Nucleus accumbens (tissue), 56 donors: Measurements from ENCODE around the gene RNF168.
"Not testable (repeated sequence)": the region's sequence is repeated elsewhere in the genome, so short reads cannot be mapped to it uniquely, and the experiment has no call there.

ENCODE experiments used
- DNase-seq, 56 donors: peaks; one replicate each; lab custom pipeline; 2025; lab: John Stamatoyannopoulos, UW

The RNF168 gene

DNA sequence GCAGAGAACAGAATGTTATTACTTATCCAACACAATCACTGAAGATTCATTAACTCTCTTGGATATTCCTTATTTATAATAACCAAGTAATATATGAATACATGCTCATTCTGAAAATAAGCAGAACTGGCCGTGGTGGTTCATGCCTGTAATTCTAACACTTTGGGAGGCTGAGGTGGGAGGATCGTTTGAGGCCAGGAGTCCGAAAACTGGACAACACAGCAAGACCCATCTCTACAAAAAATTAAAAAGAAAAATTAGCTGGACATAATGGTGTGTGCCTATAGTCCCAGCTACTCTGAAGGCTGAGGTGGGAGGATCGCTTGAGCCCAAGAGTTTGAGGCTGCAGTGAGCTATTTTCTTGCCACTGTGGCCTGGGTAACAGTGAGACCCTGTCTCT lies 25.9 kb downstream of the RNF168 start:
- DNase-seq = no peak

DNA sequence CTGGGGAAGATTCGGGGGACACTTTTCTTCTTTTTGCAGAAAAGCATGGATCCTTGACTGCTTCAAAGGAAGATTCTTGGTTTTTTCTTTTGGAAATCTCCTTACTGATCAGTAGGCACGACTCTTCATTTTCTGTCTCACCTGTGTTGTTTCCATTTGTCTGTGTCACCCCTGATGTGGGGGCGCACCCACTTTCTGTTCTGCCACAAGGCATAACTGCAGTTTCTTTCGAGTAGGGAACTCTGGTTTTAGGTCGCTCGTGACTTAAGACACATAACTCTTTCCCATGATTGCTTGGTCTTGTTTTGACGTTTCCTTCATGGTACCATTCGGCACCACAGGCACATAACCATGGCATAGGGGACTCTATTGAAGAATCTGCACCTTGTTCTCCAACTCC lies 31.3 kb downstream of the RNF168 start:
- peak in 9 of 56 donors; percentile 2 to 34 (median 21) for DNase-seq

DNA sequence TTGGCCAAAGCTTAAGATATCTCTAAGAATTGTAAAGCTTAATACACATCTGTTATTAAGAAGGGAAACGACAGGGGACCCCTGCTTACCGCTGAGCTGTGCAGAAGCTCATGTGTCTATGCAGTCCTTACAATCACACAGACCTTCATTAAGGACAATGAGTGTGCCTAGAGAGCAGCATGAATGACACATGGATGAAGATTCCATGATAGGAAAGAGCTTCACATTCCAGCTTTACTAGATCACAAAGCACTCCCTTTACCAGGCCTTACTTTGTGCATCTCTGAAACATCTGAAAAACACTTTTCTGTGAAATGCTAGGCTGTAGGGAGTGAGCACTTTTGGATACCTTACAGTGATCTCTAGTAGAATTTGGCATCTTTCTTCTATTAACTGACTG lies 32.0 kb downstream of the RNF168 start:
- DNase-seq = no peak

DNA sequence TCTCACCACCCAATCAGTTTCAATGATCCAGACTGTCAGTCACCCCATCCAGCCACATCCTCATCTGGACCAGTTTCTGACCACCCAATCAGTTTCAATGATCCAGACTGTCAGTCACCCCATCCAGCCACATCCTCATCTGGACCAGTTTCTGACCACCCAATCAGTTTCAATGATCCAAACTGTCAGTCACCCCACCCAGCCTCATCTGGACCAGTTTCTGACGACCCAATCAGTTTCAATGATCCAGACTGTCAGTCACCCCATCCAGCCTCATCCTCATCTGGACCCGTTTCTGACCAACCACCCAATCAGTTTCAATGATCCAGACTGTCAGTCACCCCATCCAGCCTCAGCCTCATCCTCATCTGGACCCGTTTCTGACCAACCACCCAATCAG lies 33.4 kb downstream of the RNF168 start:
- not testable (repeated sequence) for DNase-seq

DNA sequence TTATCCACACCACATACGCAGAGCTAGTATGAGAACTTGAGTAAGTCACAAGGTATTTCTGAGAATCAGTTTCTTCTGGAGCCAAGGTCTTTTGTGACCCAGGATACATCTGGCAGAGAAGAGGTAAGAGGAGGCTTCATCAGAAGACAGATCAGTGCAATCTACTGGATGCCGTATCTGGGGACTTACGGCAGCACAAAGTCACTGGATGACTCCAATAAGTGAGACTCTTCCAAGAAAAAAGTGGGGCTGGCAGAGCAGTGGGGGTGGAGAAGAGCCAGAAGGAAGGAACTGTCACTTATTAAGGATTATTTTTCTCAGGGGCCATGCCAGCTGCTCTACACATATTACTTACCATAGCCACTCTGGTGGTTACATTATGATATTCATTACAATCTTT lies 39.8 kb downstream of the RNF168 start:
- DNase-seq = no peak

DNA sequence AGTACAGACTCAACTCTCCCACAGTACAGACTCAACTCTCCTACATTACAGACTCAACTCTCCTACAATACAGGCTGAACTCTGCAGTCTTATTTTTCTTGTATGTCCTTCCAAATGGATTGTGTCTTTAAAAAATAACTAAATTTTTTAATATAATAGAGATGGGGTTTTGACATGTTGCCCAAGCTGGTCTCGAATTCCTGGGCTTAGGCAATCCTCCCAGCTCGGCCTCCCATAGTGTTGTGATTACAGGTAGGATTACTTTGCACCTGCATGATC lies 40.2 kb downstream of the RNF168 start:
- DNase-seq = no peak

DNA sequence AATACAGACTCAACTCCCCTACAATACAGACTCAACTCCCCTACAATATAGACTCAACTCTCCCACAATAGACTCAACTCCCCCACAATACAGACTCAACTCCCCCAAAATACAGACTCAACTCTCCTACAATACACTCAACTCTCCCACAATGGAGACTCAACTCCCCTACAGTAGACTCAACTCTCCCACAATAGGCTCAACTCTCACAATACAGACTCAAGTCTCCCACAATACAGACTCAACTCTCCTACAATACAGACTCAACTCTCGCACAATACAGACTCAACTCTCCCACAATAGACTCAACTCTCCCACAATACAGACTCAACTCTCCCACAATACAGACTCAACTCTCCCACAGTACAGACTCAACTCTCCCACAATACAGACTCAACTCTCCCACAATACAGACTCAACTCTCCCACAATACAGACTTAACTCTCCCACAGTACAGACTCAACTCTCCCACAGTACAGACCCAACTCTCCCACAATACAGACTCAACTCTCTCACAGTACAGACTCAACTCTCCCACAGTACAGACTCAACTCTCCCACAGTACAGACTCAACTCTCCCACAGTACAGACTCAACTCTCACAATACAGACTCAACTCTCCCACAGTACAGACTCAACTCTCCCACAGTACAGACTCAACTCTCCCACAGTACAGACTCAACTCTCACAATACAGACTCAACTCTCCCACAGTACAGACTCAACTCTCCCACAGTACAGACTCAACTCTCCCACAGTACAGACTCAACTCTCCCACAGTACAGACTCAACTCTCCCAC lies 40.7 kb downstream of the RNF168 start:
- DNase-seq = not testable (repeated sequence)

DNA sequence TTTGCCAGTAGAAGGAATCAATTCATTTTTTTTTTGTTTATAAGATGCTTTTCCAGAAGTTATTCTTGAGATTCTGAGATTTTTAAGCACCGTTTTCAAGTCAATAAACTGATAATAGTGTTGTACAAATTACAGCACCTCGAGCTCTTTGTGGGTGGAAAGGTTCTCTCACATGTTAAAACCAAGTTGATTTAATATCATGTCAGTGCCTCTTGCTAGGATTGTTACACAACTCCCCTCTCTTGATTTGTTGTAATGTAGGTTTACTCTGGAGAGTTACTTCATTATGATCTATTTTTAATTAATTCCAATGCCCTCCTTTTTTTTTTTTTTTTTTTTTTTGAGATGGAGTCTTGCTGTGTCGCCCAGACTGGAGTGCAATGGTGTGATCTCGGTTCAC lies 45.5 kb downstream of the RNF168 start:
- no peak for DNase-seq

DNA sequence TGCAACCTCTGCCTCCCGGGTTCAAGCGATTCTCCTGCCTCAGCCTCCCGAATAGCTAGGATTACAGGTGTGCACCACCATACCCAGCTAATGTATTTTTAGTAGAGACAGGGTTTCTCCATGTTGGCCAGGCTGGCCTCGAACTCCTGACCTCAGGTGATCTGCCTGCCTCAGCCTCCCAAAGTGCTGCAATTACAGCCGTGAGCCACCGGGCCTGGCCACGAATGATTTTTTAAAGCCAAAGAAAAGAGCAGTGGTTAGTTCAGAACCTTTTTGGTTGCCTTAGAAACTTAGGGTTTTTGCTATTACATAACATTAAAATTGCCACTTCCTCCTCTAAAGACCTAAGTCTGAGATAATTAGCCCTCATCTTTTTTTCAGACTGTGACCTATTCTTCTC lies 46.1 kb downstream of the RNF168 start:
- not testable (repeated sequence) for DNase-seq

DNA sequence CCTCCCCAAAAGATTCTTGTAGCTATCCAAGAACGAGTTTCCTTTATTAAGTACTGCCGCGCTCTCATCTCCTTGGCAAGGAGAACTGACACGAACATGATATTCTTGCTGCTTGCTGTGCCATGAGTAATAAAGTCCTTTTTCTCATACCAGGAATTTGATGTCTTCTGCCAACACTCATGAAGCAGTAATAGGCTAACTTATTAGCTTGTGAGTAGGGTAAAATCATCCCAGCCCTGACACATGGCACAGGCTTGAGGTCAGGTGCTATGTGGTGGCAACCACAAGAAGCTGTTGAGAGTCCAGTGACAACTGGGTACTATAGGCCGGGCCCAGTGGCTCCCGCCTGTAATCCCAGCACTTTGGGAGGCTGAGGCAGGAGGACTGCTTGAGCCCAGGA lies 48.6 kb downstream of the RNF168 start:
- no peak for DNase-seq

DNA sequence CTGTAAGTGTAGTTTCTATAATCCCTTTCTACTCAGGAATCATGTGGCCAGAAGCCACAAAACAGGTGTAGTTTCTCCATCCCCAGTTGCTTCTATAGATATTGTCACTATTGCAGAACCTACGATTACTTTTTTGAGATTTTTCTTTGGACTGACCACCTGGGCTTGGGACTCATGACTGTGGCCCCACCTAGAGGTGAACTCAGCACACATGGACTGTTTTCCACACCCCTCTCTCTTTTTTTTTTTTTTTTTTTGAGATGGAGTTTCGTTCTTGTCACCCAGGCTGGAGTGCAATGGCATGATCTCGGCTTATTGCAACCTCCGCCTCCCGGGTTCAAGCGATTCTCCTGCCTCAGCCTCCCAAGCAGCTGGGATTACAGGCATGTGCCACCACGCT lies 58.2 kb downstream of the RNF168 start:
- DNase-seq = not testable (repeated sequence)

DNA sequence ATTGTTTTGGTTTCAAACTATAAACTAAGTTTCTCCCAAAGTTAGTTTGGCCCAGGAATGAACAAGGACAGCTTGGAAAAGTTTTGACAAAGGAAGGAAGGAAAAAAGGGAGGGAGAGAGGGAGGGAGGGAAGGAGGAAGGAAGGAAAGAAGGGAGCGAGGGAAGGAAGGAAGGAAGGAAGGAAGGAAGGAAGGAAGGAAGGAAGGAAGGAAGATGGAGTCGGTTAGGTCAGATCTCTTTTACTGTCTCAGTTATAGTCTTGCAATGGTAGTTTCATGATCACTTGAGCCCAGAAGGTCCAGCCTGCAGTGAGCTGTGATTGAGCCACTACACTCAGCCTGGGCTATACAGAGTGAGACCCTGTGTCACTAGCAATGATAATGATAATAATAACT lies 59.1 kb downstream of the RNF168 start:
- no peak for DNase-seq

DNA sequence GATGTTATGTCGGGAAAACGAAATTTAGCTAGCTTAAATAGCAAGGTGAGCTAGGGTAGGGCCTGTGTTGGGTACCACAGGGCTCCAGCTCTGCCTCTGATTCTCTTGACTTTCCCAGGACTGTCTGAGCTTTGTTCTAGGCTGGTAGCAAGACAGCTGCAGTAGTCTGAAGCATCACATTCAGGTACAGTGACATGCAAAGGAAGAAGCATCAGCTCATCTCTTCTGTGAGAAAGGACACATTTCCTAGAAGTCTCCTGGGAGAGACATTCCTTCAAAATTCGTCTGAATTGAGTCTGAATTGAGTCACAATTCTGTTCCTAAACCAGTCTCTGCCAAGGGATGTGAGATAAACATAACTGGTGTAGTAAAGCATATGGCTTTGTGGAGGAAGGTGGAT lies 62.9 kb downstream of the RNF168 start:
- no peak for DNase-seq

DNA sequence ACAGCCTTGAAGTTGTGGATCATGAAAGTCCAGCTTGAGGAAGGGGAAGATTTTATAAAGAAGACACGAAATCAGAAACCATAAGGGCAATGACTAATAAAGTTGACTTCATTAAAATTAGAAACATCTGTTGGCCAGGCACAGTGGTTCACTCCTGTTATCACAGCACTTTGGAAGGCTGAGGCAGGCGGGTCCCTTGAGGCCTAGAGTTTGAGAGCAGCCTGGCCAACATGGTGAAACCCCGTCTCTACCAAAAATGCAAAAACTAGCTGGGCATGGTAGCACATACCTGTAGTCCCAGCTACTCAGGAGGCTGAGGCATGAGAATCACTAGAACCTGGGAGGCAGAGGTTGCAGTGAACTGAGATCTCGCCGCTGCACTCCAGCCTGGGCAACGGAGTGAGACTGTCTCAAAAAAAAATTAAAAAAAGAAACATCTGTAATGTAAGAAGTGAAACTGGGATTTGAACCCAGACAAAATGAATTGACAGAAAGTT lies 63.5 kb downstream of the RNF168 start:
- DNase-seq = no peak

DNA sequence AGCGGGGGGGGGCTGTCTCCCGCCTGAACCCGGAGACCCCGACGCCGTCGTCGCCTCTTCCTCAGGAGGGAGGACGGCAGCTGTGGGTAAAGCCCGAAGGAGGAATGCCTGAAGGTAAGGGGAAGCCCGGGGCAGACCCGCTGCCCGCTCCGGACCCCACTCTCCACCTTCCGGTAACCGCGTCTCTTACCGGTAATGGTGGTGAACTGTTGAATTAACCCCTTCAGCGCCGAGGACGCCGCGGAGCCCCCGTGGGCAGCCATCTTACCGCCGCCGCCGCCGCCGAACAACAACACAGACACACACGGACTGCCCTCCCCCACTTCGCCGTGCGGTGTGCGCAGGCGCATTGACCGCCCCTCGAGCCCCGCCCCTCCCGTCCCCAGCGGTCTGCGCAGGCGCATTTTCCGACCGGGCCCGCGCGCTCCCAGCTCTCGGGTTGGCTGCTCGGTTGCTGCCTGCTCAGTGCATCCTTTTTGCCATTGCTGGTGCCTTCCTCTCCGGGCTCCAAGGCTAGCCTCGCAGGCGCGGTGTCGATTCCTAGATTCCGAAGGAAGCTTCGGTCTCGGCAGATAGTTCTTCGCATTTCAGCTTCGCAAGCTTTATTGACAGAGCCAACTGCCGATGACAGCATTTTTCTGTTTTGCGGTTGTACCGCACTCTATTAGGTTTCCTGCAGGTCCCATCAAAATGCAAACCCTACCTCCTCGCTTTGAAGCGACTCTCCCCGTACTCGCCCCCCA lies 71.3 kb downstream of the RNF168 start, which contains the start of gene UBXN7:
Gene UBXN7, minus strand, starts transcription at position 291 of the 743 bp plus-strand sequence. Its CDS starts 28 bp downstream, at position 263.
- DNase-seq = peak; percentile 46 to 98 (median 93)

DNA sequence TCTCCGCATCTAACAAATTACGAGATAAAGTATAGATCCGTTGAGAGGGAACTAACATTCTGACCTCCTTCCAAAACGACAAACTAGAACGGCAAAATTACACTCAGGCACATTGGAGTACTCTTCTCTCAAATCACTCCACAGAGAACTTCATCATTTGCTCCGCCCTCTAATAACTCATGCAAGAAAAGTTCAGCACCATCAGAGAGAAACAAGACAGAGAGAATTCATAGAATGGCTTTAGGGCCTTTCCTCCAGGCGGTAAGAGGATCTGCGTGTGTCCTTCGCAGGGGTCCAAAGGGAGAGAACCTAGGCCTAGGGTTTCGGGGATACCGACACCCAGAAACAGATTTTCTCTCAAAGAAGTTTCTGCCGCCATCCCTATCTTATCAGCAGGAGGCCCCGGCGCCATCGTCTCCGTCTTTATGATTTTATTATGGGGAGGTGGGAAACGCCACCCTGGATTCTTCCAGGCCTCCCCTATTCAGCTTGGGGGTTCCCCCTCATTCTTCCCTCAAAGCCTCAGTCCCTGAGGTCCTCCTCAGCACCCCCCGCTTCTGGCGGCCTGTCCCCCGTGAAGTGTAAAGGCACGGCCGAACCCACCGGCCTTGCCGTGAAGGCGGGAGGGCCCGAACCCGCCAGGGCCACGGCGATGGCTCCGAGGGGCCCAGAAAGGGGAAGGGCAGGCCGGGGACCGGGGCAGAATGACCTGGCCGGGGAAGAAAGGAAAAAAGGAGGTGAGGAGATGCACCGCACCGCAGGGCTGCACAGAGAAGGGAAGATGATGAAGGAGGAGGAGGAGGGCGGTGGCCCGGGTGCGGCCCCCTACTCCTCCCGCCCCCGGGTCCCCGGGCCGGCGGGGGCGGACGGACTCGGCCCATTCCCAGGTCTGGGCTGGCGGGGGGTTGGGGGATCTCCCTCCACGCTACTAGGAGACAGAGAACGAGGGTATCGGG lies 72.1 kb downstream of the RNF168 start:
- peak in 27 of 56 donors; percentile 7 to 64 (median 41) for DNase-seq

DNA sequence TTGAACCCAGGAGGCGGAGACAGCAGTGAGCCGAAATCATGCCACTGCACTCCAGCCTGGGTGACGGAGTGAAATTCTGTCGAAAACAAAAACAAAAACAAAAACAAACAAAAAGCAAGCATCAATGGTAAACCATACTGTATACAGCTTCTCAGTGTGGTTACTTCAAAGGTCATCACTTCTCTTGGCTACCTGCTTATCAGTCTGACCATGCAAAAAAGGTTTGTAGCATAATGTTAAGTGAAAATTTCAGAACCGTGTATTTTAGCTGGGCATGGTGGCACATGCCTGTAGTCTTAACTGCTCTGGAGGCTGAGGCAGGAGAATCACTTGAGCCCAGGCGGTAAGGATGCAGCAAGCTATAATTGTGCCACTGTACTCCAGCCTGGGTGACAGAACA lies 75.5 kb downstream of the RNF168 start:
- DNase-seq = no peak

DNA sequence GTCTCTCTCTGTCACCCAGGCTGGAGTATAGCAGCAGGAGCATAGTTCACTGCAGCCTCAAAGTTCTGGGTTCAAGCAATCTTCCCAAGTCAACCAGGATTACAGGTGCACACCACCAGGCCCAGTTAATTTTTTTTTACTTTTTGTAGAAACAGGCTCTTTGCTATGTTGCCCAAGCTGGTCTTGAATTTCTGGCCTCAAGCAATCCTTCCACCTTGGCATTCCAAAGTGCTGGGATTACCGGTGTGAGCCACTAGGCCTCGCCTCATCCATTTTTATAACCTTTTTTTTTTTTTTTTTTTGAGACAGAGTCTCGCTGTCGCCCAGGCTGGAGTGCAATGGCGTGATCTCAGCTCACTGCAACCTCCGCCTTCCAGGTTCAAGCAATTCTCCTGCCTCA lies 79.1 kb downstream of the RNF168 start:
- DNase-seq = not testable (repeated sequence)

DNA sequence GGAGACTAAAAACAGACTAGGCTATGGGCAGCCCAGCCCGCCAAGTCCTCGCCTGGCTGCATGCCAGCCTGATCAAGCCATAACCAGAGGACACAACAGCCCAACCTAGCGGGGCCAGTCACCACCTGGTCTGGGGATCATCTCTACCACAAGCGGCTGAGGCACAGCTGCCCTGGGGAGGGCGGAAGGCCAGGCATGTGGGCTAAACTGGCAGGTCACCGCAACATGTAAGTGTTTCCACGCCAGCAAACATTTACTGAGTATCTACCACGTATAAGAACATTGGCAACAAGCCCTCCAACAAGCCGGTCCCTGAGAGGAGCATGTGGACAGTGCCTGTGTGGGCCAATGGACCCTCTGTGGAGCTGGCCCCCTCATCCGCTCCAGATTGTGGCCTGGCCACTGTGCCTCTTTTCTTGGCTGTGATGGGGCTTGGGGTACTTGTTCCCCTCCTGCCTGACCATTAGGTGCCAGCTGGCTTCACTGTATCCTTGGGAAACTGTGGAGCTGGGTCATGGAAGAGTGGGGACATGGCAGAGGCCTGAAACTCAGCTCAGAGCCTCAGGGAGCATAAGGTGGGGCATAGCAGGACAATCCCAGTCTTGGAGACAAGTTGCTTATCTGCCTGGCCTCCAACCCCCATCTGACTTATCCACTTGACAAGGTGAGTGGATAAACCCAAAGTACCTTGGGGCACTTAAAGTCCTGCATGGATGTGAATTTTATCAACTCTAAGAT lies 80.4 kb downstream of the RNF168 start:
- peak in 23 of 56 donors; percentile 1 to 51 (median 13) for DNase-seq

DNA sequence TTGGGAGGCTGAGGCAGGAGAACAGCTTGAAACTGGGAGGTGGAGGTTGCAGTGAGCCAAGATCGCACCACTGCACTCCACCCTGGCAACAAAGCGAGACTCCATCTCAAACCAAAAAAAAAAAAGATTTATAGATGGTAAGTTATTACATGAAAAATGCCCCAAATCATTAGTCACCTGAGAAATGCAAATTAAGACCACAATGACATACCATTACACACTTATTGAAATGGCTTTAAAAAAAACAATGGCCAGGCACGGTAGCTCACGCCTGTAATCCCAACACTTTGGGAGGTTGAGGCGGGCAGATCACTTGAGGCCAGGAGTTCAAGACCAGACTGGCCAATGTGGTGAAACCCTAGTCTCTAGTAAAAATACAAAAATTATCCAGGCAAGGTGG lies 81.9 kb downstream of the RNF168 start:
- DNase-seq = not testable (repeated sequence)
